Karpas-422 (cell line): ENCODE data around the gene KRT78. TPM values are rescaled to one million over a fixed set of nuclear protein-coding genes. Genes with fewer than 3 reads are reported as not detected.

ENCODE experiments used
- DNase-seq: peaks from one replicate; pipeline ENCODE4 v3.0.0-alpha.2; 2015
- H2AFZ ChIP-seq: fragments of 200-600 bp; sonication (generic); 2 replicates; pipeline ENCODE4 v1.6.1; 2014; ENCODE audit warnings: antibody characterized with exemption, low read length, mixed read lengths
- H3K27ac ChIP-seq: fragments of 200-600 bp; sonication (generic); 2 replicates; pipeline ENCODE4 v1.5.1; 2014; ENCODE audit warnings: mild to moderate bottlenecking, low read length, moderate library complexity
- H3K27me3 ChIP-seq: fragments of 200-600 bp; sonication (generic); 2 replicates; pipeline ENCODE4 v1.6.1; 2014; ENCODE audit warnings: low read length, mixed read lengths
- H3K36me3 ChIP-seq: fragments of 200-600 bp; sonication (generic); 2 replicates; pipeline ENCODE4 v1.6.1; 2014; ENCODE audit warnings: low read length, mixed read lengths; ENCODE audit not compliant: insufficient read depth
- H3K4me1 ChIP-seq: fragments of 200-600 bp; sonication (generic); 2 replicates; pipeline ENCODE4 v1.6.1; 2014; ENCODE audit warnings: mild to moderate bottlenecking, low read length, mixed read lengths
- H3K4me2 ChIP-seq: fragments of 200-600 bp; sonication (generic); 2 replicates; pipeline ENCODE4 v1.6.1; 2014; ENCODE audit warnings: low read length, low read depth, mild to moderate bottlenecking; ENCODE audit not compliant: poor library complexity, severe bottlenecking
- H3K4me3 ChIP-seq: fragments of 200-600 bp; sonication (generic); 2 replicates; pipeline ENCODE4 v1.5.1; 2014; ENCODE audit warnings: mild to moderate bottlenecking, antibody characterized with exemption, low read length, mixed read lengths
- H3K79me2 ChIP-seq: fragments of 200-600 bp; sonication (generic); 2 replicates; pipeline ENCODE4 v1.6.1; 2014; ENCODE audit warnings: mild to moderate bottlenecking, low read length, mixed read lengths
- H3K9ac ChIP-seq: fragments of 200-600 bp; sonication (generic); 2 replicates; pipeline ENCODE4 v1.6.0; 2014; ENCODE audit warnings: low read length
- H3K9me2 ChIP-seq: fragments of 200-600 bp; sonication (generic), shearing (Covaris generic); replicated peaks from 2 replicates; pipeline ENCODE4 v1.6.0; 2014; ENCODE audit warnings: mild to moderate bottlenecking, low read length, moderate library complexity; ENCODE audit not compliant: insufficient read depth
- H3K9me3 ChIP-seq: fragments of 300-700, 200-600 bp; sonication (generic); 2 replicates; pipeline ENCODE4 v1.6.1; 2014; ENCODE audit warnings: low read length, mixed read lengths
- H4K20me1 ChIP-seq: fragments of 200-600 bp; sonication (generic); 2 replicates; pipeline ENCODE4 v1.6.1; 2014; ENCODE audit warnings: mild to moderate bottlenecking, antibody characterized with exemption, low read length, low read depth; ENCODE audit not compliant: insufficient read depth
- total RNA-seq: library from RNA; depleted of rRNA; stranded (reverse); fragments of >200 nt; shearing (Covaris generic); gene quantifications from 2 replicates; pipeline ENCODE4 v1.2.3, GENCODE V29; 2014; ENCODE audit warnings: low replicate concordance

The KRT78 gene
- total RNA-seq, 1 experiment from 2014 or later: not detected

DNA sequence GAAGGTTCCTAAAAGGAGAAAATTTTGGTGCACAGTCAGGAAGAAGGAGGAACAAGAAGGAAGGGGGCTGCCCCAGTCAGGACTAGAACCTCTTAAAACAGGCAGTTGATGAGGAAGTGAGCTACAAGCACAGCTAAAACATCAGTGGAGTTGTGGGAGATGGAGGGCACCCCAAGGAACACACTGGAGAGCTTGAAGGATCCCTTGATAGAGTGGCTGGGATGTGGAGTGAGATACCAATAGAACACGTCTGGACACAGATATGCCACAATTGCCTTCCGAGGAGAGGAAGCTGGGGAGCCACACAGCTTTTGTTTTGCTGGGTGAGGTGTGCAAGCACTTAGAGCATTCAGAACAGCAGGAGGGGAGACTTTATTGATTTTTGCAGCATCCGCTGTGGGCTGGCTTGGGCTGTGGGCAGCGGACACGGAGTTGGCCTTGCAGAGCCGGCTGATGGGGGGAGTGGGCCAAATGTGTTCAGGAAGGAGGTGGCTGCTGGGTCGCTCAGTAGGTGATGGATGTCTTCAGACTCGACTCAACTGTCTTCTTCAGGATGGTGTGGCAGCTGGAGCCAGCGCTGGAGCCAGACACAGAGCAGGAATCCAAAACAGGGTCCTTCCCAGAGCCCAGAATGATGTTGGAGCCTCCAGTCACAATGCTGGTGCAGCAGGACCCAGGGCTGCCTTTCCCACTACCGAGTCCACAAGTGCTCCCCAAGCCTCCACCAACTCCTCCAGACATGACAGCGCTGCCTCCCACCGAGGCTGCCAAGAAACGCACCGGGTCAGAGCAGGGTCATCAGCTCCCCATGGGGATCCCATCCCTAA, 10.0 kb downstream of the KRT78 start:
- H3K27me3 ChIP-seq: no peaks in the 10 kb centered on the region
- H3K4me2 ChIP-seq: no peak overlapping the region
- no peak overlapping the region for H2AFZ ChIP-seq
- H3K4me1 ChIP-seq: no peaks in the 10 kb centered on the region
- H3K9me3 ChIP-seq: no peaks in the 10 kb centered on the region
- H3K9me2 ChIP-seq: no peaks in the 10 kb centered on the region
- H3K79me2 ChIP-seq: no peaks in the 10 kb centered on the region
- no peak overlapping the region for H3K27ac ChIP-seq
- no peak overlapping the region for H3K4me3 ChIP-seq
- H3K9ac ChIP-seq: no peak overlapping the region
- no peaks in the 10 kb centered on the region; the same call in 1 of the 2 replicates for H4K20me1 ChIP-seq
- H3K36me3 ChIP-seq: no peaks in the 10 kb centered on the region
- no peak for DNase-seq

- H3K9ac ChIP-seq: no peak overlapping the region
- H3K36me3 ChIP-seq: no peaks in the 10 kb centered on the region
- no peaks in the 10 kb centered on the region for H3K9me3 ChIP-seq
- H3K9me2 ChIP-seq: no peaks in the 10 kb centered on the region
- no peak overlapping the region for H3K4me2 ChIP-seq
- H3K27ac ChIP-seq: no peak overlapping the region
- no peak overlapping the region for H3K4me3 ChIP-seq
- no peaks in the 10 kb centered on the region for H3K79me2 ChIP-seq
- no peak overlapping the region for H2AFZ ChIP-seq
- H3K4me1 ChIP-seq: no peaks in the 10 kb centered on the region
- no peaks in the 10 kb centered on the region; the same call in 1 of the 2 replicates for H4K20me1 ChIP-seq
- no peaks in the 10 kb centered on the region for H3K27me3 ChIP-seq
- no peak for DNase-seq
These were observed 10.8 kb downstream of the KRT78 start for GRCh38 chr12:52837781-52838608.

DNA sequence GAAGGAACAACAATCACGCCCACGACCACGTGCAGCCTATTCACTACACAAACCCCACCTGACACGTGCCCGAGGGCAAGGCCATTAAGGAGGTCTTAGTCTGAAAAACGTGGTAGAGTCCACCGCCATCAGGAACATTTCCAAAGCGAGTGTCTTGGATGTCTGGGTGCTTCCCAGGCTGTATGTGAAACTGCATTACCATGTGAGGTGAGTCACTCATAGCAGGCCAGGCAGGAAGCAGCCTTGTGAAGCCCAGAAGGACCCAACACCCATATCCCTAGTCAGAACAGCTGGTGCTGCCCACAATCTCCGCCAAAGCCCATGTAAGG, 11.4 kb downstream of the KRT78 start:
- Histone ChIP-seq H3K4me3 (no peak overlapping the region), H3K9ac (no peak overlapping the region), H3K36me3 (no peaks in the 10 kb centered on the region), H2AFZ (no peak overlapping the region), H3K79me2 (no peaks in the 10 kb centered on the region), H3K4me2 (no peak overlapping the region), H3K4me1 (no peaks in the 10 kb centered on the region), H3K9me2 (no peaks in the 10 kb centered on the region), H3K27me3 (no peaks in the 10 kb centered on the region), H3K9me3 (no peaks in the 10 kb centered on the region), H3K27ac (no peak overlapping the region), H4K20me1 (no peaks in the 10 kb centered on the region; the same call in 1 of the 2 replicates)
- DNase-seq: no peak

DNA sequence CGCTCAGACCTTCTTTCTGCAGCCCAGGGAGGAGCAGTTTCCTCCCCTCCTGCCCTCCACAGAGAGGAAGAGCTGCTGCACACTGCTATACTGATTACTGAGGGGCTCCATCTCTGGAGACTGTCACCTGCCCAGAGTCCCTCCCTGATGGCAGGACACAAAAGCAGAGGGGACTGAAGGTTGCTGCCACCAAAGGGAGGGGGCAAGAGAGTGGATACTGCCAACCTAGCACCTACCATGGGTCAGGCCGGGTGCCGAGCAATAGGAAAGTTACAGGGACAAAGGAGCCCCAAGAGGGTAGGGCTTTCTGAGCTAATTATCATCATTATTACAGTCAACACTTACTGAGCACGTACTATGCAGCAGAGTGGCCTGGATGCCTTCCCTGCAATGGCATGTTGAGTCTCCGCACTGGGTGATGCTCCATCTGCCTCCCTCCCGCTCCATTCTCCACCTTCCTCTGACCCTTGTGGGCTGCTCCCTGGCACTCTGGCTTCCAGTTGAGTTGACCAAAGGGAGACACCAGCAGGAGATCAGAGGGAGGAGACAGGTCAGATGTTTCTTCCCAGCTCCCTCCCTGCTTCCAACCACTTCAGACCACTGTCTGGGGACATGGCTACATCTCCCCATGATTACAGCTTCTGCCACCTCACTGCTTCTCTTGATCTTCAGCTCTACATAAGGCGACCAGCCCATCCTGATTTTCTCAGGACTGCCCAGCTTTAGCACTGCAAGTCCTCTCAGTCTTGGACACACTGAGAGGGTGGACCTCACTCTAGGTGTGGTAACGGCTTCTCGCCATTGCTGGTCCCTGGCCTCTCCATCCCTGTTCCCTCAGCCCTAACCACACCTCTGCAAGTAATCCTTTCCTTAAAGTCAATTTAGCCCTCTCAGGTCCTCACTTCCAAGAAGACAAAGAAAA, 12.0 kb downstream of the KRT78 start:
- Histone ChIP-seq H3K4me2 (no peak overlapping the region), H3K27ac (no peak overlapping the region)

GRCh38 chr12:52836042-52836466, 12.7 kb downstream of the KRT78 start:
- no peaks in the 10 kb centered on the region for H3K9me3 ChIP-seq
- H3K36me3 ChIP-seq: no peaks in the 10 kb centered on the region
- no peaks in the 10 kb centered on the region; the same call in 1 of the 2 replicates for H4K20me1 ChIP-seq
- H2AFZ ChIP-seq: no peak overlapping the region
- no peak overlapping the region for H3K27ac ChIP-seq
- H3K4me2 ChIP-seq: no peak overlapping the region
- no peak overlapping the region for H3K4me3 ChIP-seq
- DNase-seq: no peak
- H3K27me3 ChIP-seq: no peaks in the 10 kb centered on the region
- H3K79me2 ChIP-seq: no peaks in the 10 kb centered on the region
- H3K4me1 ChIP-seq: no peaks in the 10 kb centered on the region
- no peaks in the 10 kb centered on the region for H3K9me2 ChIP-seq
- H3K9ac ChIP-seq: no peak overlapping the region

More for the DNA sequence above, 12.0 kb downstream of the KRT78 start:
- H3K36me3 ChIP-seq: no peaks in the 10 kb centered on the region
- no peaks in the 10 kb centered on the region for H3K9me3 ChIP-seq
- H3K9ac ChIP-seq: no peak overlapping the region
- DNase-seq: no peak
- no peaks in the 10 kb centered on the region for H3K79me2 ChIP-seq
- H3K9me2 ChIP-seq: no peaks in the 10 kb centered on the region
- no peaks in the 10 kb centered on the region; the same call in 1 of the 2 replicates for H4K20me1 ChIP-seq
- no peaks in the 10 kb centered on the region for H3K27me3 ChIP-seq
- H2AFZ ChIP-seq: no peak overlapping the region
- no peaks in the 10 kb centered on the region for H3K4me1 ChIP-seq
- H3K4me3 ChIP-seq: no peak overlapping the region

DNA sequence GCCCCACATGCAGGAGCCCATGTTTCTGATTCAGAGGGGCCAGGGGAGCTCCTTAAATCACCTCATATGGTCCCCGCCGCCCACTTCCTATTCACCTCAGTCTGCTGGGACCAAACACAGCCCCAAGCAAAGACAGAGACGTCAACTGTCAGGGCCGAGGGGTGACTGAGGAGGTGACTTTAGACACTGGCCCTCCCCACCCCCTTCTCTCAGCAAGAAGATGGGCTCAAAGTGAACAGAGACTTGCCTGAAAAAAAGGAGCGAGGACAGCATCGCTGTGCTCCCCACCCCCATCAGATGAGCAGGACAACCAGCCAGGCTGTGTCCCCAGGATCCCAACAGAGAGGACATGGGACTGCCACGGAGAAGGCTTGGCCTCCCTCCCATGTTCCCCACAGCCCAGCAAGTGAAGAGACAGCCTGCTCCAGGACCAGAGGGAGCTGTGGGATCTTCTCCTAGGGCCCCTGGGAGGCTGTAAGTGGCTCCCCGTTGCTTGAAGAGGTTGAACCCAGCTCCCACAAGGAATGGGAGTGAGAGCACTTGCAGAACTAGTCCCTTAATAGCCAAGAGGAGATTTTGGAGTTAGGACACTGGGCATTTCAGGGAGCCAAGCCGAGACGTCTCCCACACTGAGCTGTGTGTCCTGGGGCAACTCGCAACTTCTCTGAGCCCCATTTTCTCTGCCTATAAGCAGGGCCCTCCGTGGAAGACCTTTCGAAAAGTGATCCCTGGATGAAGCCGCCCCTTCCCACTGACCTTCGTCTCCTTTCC, 13.3 kb downstream of the KRT78 start:
- Histone ChIP-seq H3K4me1 (no peaks in the 10 kb centered on the region), H3K9me2 (no peaks in the 10 kb centered on the region), H3K27ac (no peak overlapping the region), H3K9ac (no peak overlapping the region), H3K4me3 (no peak overlapping the region), H2AFZ (no peak overlapping the region), H3K36me3 (no peaks in the 10 kb centered on the region), H3K79me2 (no peaks in the 10 kb centered on the region), H3K9me3 (no peaks in the 10 kb centered on the region), H4K20me1 (no peaks in the 10 kb centered on the region; the same call in 1 of the 2 replicates), H3K27me3 (no peaks in the 10 kb centered on the region), H3K4me2 (no peak overlapping the region)
- no peak for DNase-seq

DNA sequence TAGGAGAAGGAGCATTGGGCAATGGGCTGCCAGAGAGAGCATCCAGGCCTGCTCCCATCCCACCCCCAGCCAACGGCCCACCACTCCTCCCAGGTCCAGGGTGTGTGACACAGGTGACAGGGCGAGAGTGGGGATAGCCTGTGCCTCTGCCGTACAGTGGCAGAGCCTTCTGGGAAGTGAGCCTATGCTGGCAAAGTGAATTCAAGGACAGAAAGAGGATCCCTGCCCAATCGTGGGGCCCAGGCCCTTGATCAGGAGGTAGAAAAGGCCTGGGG, 14.1 kb downstream of the KRT78 start:
- Histone ChIP-seq H3K9me2 (no peaks in the 10 kb centered on the region), H3K4me1 (no peaks in the 10 kb centered on the region), H3K9ac (no peak overlapping the region), H3K79me2 (no peaks in the 10 kb centered on the region), H3K4me2 (no peak overlapping the region), H2AFZ (no peak overlapping the region), H4K20me1 (no peaks in the 10 kb centered on the region; the same call in 1 of the 2 replicates), H3K9me3 (no peaks in the 10 kb centered on the region), H3K27me3 (no peaks in the 10 kb centered on the region), H3K4me3 (no peak overlapping the region), H3K27ac (no peak overlapping the region), H3K36me3 (no peaks in the 10 kb centered on the region)
- DNase-seq: no peak
